Osteocyte (in vitro differentiated cells): ENCODE results near the gene NKAP. TPM values are rescaled to one million over a fixed set of nuclear protein-coding genes. Genes with fewer than 3 reads are reported as not detected.
"Not testable (repeated sequence)": the region's sequence is repeated elsewhere in the genome, so short reads cannot be mapped to it uniquely, and the experiment has no call there.

Source experiments
- DNase-seq: peaks from one replicate; pipeline ENCODE4 v3.0.0; 2021; ENCODE audit warnings: mixed read lengths; ENCODE audit not compliant: unreplicated experiment; ENCODE audit errors: extremely low spot score
- H3K27ac Mint-ChIP-seq: one replicate; pipeline ENCODE4 v1.8.0; 2021; ENCODE audit warnings: mild to moderate bottlenecking, mixed read lengths; ENCODE audit not compliant: unreplicated experiment
- H3K27me3 Mint-ChIP-seq: one replicate; pipeline ENCODE4 v1.8.0; 2021; ENCODE audit warnings: mixed read lengths; ENCODE audit not compliant: unreplicated experiment
- H3K36me3 Mint-ChIP-seq: one replicate; pipeline ENCODE4 v1.8.0; 2021; ENCODE audit warnings: mixed read lengths; ENCODE audit not compliant: unreplicated experiment
- H3K4me1 Mint-ChIP-seq: one replicate; pipeline ENCODE4 v1.8.0; 2021; ENCODE audit warnings: mixed read lengths; ENCODE audit not compliant: unreplicated experiment
- H3K4me3 Mint-ChIP-seq: one replicate; pipeline ENCODE4 v1.8.0; 2021; ENCODE audit warnings: mild to moderate bottlenecking, moderate library complexity, mixed read lengths; ENCODE audit not compliant: unreplicated experiment
- H3K9me3 Mint-ChIP-seq: one replicate; pipeline ENCODE4 v1.8.0; 2021; ENCODE audit warnings: mixed read lengths; ENCODE audit not compliant: unreplicated experiment
- total RNA-seq: library from RNA; stranded (reverse); gene quantifications from 2 replicates; pipeline ENCODE4 v1.2.1, GENCODE V29; 2021
- TF ChIP-seq, protein P1 (sequence below): fragments of 200-600 bp; sonication (generic); IDR thresholded peaks from 2 replicates; pipeline ENCODE4 v1.5.0; 2021; ENCODE audit warnings: antibody characterized with exemption, mild to moderate bottlenecking, moderate library complexity

NKAP gene
- total RNA-seq, 1 donor from 2014 or later: 9.7 TPM

DNA sequence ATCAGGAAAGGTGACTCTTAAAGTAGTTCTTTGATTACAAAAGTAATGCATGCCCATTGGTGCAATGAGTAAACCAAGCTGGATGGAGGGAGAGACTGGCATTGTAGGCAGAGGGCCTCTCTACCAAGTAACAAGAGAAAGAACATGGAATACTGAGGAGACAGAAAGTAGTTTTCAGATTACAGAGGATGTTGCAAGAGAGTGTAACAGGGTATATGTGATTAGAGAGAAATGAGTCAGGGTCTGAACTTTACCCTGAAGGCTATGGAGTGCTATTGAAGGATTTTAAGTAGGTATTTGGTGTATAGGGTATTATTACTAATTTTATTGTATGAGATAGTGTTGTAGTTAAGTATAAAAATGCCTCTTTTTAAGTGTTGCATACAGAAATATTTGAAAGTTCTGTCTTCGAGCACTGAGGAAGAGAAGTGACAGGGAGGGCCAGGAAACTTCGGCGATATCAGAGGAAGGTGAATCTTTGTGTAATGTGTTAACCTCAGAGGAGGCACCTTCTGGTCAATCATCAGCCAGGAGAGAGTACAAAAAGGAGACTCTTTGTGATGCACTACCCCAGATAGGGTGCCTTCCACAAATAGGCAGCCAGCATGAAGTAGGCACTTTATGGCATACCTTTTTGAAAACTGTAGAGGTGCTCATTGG is 8.2 kb downstream of the NKAP start:
- H3K9me3 Mint-ChIP-seq: peaks cover 4% of the 10 kb centered on the region
- no peak overlapping the region for H3K27ac Mint-ChIP-seq
- H3K4me3 Mint-ChIP-seq: no peak overlapping the region
- no peaks in the 10 kb centered on the region for H3K27me3 Mint-ChIP-seq
- H3K36me3 Mint-ChIP-seq: peaks cover 21% of the 10 kb centered on the region
- H3K4me1 Mint-ChIP-seq: no peaks in the 10 kb centered on the region
- TF ChIP-seq, protein P1, sequence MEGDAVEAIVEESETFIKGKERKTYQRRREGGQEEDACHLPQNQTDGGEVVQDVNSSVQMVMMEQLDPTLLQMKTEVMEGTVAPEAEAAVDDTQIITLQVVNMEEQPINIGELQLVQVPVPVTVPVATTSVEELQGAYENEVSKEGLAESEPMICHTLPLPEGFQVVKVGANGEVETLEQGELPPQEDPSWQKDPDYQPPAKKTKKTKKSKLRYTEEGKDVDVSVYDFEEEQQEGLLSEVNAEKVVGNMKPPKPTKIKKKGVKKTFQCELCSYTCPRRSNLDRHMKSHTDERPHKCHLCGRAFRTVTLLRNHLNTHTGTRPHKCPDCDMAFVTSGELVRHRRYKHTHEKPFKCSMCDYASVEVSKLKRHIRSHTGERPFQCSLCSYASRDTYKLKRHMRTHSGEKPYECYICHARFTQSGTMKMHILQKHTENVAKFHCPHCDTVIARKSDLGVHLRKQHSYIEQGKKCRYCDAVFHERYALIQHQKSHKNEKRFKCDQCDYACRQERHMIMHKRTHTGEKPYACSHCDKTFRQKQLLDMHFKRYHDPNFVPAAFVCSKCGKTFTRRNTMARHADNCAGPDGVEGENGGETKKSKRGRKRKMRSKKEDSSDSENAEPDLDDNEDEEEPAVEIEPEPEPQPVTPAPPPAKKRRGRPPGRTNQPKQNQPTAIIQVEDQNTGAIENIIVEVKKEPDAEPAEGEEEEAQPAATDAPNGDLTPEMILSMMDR: no peak
- peak; percentile 17 for DNase-seq

DNA sequence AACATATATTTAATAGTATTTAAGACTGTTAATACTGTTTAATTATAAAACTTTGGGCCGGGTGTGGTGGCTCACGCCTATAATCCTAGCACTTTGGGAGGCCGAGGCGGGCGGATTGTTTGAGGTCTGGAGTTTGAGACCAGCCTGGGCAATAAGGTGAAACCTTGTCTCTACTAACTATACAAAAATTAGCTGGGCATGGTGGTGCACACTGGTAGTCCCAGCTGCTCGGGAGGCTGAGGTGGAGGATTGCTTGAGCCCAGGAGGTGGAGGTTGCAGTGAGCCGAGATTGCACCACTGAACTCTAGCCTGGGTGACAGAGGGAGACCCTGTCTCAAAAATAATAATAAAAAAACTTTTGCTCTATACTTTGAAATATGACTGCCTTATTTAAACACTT is 21.2 kb downstream of the NKAP start:
- H3K9me3 Mint-ChIP-seq: not testable (repeated sequence)

DNA sequence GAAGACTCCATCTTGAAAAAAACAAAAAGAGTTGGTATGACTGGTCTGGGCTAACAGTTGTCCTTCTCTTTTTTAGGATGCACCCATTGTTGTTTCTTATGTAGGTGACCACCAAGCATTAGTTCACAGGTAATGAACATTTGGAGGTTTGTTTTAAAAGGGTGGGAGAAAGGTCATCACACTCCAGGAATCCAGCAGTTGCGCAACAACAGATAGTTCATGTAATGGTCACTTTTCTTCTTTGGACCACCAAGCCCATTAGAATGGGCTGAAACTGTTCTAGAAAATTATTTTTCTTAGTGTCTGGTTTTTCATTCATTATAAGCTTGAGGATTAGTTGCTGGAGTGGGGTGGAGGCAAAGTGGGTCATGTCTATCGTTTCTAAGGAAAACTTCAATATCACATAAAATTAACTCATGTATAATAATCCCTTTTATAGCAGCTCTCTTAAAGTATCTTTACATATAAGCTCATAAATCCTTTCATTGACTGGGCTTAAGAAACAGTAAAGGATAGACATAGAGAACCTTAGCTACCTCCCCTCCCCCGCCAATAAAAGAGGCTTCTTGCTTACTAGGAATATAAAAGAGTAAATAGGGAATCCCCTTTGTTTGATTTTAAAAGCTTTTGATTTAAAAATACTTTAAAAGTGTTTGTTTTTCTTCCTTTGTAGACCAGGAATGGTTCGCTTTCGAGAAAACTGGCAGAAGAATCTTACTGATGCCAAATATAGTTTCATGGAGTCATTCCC is 23.5 kb downstream of the NKAP start:
- Mint-ChIP-seq H3K36me3 (peaks cover under 1% of the 10 kb centered on the region), H3K4me1 (no peaks in the 10 kb centered on the region), H3K27me3 (no peaks in the 10 kb centered on the region), H3K27ac (no peak overlapping the region), H3K9me3 (peaks cover 3% of the 10 kb centered on the region), H3K4me3 (no peak overlapping the region)
- TF ChIP-seq, protein P1: no peak
- DNase-seq: peak; percentile 8

More for the DNA sequence above, 21.2 kb downstream of the NKAP start:
- DNase-seq: peak; percentile 66
- not testable (repeated sequence) for H3K27ac Mint-ChIP-seq, H3K4me3 Mint-ChIP-seq, H3K36me3 Mint-ChIP-seq, H3K4me1 Mint-ChIP-seq, H3K27me3 Mint-ChIP-seq

DNA sequence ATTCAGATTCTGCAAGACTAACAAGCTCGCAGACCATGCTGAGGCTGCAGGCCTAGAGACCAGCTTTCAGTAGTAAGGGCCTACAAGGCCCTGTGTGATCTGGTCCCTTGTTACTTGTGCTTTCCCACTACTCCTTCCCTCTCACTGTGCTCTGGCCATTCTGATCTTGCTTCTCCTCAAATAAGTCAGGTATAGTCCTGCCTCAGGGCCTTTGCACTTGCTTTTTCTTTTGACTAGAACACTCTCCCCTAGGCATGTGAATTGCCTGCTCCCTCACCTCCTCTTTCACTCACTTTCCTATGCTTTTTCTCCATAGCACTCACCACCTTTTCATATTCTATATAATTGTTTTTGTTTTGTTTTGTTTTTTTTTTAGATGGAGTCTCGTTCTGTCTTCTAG is 25.7 kb downstream of the NKAP start:
- no peaks in the 10 kb centered on the region for H3K4me1 Mint-ChIP-seq
- TF ChIP-seq, protein P1: no peak
- H3K4me3 Mint-ChIP-seq: no peak overlapping the region
- H3K27me3 Mint-ChIP-seq: no peaks in the 10 kb centered on the region
- H3K27ac Mint-ChIP-seq: no peak overlapping the region
- peak; percentile 32 for DNase-seq
- no peaks in the 10 kb centered on the region for H3K36me3 Mint-ChIP-seq
- peaks cover 6% of the 10 kb centered on the region for H3K9me3 Mint-ChIP-seq

DNA sequence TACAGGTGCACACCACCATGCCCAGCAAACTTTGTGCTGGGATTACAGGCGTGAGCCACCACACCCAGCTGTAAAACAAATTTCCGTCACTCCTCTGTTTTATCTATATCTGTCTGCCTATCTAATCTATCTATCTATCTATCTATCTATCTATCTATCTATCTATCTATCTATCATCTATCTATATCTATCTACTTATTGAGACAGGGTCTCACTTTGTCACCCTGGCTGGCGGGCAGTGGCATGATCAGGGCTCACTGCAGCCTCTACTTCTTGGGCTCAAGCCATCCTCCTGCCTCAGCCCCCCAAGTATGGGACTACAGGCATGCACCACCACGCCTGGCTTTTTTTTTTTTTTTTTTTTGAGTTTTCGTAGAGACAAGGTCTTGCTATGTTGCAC is 27.2 kb downstream of the NKAP start:
- DNase-seq: peak; percentile 23
- H3K4me3 Mint-ChIP-seq: no peak overlapping the region
- peaks cover 6% of the 10 kb centered on the region for H3K9me3 Mint-ChIP-seq
- no peaks in the 10 kb centered on the region for H3K36me3 Mint-ChIP-seq
- TF ChIP-seq, protein P1: no peak
- H3K27ac Mint-ChIP-seq: no peak overlapping the region
- no peaks in the 10 kb centered on the region for H3K27me3 Mint-ChIP-seq
- H3K4me1 Mint-ChIP-seq: no peaks in the 10 kb centered on the region
